ENCODE results near the gene STUM.

- TF ChIP-seq CTCF (IDR thresholded peaks at IDR 0.05; ENCODE audit: poor library complexity), result no peak
- no peak for TF ChIP-seq EZH2 (IDR thresholded peaks at IDR 0.05; ENCODE audit: borderline replicate concordance)
- TF ChIP-seq EZH2phosphoT487 (IDR thresholded peaks at IDR 0.05; ENCODE audit: low read depth, severe bottlenecking, unreplicated experiment), result no peak
These were observed 23.3 kb downstream of the STUM start for GRCh38 chr1:226571893-226572292.
